ENCODE results near the gene FABP6.
"Not testable (repeated sequence)": the region's sequence is repeated elsewhere in the genome, so short reads cannot be mapped to it uniquely, and the experiment has no call there.

The FABP6 gene

DNA sequence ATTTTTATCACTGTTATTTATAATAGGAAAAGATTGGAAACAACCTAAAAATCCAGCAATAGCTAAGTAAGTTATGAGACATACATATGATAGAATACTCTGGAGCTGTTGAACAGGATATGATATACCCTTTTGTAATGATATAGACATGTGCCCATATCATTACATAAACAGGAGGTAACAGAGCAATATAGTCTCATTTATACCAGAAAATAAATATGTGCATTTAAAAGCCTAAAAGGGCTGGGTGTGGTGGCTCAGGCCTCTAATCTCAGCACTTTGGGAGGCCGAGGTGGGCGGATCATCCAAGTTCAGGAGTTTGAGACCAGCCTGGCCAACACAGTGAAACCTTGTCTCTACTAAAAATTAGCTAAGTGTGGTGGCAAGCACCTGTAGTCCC, 2.3 kb upstream of the FABP6 start:
- DNase-seq = no peak

DNA sequence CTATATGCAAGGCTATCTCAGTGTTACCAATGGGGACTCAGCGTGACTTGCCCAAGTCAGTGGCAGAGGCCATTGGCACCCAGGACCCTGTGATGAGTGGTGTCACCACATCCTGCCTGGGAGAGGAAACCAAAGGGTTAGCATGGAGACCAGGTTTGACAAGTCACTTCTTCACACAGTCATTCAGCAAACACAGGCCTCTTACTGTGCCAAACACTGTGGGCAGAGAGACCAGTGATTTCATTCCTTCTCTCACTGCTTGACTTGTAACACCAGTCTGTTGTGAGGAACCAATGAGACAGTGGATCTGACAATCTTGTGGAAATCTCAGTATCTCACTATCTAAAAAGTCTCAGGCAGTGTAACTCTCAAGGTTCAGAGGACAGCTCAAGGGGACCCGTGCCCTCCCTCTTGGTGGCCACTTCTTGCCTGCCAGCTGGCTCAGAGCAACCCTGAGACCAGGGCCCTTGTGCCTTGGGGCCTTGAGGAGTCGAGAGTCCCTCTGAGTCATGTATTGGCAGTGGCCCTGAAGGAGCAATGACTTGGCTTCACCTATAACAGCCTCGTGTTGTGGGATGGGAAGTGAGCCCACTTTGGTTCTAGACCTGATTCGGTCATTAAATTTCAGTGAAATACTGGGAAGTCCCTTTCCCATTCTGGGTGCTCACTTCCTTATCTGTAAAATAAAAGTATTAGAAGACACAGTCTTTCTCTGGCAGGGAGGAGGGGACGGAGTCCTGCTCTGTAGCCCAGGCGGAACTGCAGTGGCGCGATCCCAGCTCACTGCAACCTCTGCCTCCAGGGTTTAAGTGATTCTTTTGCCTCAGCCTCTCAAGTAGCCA, 1.6 kb downstream of the FABP6 start:
- no peak for DNase-seq

DNA sequence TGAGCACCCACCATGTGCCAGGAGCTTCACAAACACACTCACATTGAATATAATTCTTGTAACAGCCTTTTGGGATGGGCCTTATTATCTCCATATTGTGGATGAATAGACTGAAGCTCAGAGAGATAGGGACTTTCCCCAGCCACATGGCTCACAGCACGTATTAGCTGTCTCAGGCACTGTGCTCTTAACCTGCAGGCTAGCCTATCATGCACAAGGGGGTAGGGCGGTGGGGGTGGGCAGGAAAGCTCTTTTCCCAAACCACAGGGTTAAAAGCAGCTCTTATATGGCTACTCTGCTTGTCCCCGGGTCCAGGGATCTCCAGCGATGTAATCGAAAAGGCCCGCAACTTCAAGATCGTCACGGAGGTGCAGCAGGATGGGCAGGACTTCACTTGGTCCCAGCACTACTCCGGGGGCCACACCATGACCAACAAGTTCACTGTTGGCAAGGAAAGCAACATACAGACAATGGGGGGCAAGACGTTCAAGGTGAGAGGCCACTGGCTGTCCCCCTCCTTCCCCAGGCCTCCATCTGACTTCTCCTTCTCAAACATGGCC, 2.6 kb downstream of the FABP6 start:
- no peak for DNase-seq

DNA sequence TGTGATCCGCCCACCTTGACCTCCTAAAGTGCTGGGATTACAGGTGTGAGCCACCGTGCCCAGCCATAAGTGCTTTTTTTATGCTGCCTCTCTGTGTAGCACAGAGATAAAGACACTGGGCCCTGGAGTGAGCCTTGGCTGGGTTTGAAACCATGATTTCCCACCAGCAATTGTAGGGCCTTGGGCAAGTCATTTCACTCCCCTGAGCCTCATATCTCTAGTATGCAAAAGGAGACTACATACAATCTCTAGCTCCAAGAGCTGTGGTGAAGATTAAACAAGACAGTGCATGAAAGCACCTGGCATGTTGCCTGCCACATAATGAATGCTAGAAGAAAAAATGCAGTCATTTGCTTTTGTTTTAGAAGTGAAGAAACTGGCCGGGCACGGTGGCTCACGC, 3.9 kb downstream of the FABP6 start:
- DNase-seq = no peak

DNA sequence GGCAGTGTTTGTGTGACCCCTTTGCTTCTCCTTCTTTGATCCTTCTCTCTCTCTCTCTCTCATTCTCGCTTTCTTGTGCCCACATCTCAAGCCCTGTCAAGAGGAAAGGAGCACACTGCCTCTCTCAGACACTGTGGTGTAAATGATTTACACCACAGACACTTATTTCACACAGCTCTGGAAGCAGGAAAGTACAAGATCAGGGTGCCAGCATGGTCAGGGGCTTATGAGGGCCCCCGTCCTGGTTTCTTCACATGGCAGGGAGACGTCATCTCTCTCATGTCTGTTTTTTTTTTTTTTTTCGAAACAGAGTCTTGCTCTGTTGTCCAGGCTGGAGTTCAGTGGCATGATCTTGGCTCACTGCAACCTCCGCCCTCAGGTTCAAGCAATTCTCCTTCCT, 6.4 kb downstream of the FABP6 start:
- no peak for DNase-seq

DNA sequence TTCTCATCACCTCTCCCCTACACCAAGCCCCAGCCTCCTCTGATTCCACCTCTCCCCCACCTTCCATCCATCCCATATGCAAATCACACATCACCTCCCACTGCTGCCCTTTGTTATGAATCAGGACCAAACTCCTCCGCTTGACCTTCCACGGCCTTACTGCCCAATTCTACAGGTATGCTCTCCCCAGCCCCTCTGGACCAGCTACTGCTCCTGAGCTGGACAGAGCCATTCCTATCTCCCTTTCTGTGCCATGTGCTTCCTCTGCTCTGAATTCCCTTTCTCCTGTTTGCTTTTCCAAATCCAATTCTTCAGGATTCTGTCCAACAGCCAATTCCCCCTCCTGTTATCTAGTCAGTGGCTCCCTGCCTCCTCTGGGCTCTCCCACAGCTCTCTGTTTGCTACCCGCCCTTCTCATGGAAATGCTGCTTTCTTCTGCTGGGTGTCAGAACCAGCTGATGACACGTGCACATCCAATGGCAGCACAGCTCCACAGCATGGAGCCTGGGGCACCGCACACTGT, 8.3 kb downstream of the FABP6 start:
- DNase-seq = no peak

DNA sequence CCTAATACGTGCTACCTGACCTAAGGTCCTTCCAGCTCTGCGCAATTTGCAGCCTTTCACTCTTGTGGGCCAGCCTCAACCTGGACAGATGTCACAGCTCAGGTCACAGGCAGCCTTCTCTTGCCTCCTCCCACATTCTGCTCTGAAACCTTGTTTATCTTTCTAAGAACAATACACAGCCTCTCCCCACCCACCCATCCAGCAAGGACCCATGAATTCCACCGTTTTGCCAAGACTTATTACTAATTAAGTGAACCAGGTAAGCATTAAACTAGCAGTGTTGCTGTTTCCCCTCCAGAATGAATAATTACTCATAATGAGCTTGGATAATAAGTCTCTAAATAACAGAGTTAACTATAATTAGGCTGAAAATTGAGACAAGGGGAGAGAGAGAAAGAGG, 11.0 kb downstream of the FABP6 start:
- no peak for DNase-seq

DNA sequence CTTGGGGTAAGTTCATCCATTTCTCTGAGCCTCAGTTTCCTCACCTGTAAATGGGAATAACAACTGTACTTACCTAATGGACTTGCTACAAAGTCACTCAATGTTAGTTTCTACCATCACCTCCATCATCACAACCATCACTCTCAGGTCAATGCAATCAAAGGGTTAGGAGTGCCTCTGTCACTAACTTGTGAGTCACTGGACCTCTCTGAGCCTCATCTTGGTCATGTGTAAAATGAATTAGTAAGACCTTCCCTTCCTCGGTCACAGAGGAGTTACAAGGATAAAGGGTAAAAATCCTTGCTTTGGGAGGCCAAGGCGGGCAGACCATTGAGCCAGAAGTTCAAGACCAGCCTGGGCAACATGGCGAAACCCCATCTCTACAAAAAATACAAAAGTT, 12.8 kb downstream of the FABP6 start:
- no peak for DNase-seq

DNA sequence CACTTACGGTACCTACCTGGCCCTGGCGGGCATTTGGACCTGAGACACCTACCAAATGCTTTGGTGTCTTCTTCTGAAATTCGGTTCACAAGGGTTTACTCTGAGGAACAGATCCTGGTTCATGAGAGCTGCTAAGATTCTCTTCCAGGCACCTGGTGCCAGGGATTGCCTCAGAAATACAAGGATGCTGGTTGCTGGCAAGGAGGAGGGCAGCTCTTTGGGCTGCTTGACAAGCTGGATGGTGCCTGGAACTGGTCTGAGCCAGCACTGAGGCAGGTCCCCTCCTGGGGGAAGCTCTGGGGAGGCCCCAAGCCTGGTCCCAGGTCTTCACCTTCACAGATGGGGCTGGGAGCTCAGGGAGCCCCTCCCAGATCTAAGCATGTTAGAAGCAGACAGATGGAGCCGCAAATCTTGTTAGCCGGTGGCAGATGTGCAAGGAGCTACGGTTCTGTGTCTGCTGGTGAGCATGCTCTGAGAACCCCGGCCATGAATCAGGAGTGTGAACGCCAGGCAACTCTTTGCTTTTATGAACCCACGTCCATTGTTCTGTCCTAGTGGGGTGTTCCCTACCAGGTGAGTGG, 16.3 kb downstream of the FABP6 start:
- no peak for DNase-seq

DNA sequence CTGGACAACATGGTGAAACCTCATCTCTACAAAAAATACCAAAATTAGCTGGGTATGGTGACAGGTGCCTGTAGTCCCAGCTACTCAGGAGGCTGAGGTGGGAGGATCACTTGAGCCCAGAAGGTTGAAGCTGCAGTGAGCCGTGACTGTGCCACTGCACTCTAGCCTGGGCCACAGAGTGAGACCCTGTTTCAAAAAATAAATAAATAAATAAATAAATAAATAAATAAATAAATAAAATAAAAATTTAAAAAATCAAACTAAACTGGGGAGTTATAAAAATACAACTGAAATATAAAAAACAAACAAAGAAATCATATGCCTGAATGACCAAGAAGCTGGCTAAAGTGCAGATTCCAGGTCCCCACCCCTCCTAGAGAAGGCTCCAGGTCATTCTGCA, 20.3 kb downstream of the FABP6 start:
- not testable (repeated sequence) for DNase-seq

DNA sequence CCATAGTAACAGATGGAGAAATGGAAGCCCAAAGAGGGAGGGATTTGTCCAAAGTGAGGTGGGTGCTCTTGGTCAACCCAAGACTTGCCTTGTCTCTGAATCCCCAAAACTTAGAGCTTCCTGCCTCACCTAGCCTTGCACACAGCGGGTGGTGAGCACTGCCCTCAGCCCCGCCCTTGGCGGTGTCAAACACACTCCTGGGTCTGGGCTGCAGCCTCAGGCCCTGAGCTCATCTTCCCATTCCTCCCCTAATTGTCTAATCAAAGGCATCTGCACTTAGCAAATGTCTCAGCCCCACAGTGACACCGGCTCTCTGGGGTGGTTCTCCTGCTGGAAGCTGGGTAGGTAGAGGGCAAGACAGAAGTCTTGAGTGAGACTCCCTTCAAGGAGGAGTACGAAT, 20.9 kb downstream of the FABP6 start:
- DNase-seq = no peak

DNA sequence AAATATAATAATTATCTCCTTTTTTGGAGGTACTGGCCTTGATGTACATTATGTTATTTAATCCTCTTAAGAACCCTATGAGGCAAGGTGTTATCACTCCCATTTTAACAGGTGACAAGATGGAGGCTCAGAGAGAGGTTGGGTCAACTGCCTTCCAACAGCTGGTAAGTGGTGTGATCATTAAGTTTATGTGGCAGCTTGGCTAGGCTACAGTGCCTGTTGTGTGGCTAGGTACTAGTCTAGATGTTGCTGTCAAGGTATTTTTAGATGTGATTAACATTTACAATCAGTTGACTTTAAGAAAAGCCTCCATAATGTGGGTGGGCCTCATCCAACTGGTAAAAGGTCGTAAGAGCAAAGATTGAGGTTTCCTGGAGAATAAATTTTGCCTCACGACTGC, 21.5 kb downstream of the FABP6 start:
- DNase-seq = no peak

DNA sequence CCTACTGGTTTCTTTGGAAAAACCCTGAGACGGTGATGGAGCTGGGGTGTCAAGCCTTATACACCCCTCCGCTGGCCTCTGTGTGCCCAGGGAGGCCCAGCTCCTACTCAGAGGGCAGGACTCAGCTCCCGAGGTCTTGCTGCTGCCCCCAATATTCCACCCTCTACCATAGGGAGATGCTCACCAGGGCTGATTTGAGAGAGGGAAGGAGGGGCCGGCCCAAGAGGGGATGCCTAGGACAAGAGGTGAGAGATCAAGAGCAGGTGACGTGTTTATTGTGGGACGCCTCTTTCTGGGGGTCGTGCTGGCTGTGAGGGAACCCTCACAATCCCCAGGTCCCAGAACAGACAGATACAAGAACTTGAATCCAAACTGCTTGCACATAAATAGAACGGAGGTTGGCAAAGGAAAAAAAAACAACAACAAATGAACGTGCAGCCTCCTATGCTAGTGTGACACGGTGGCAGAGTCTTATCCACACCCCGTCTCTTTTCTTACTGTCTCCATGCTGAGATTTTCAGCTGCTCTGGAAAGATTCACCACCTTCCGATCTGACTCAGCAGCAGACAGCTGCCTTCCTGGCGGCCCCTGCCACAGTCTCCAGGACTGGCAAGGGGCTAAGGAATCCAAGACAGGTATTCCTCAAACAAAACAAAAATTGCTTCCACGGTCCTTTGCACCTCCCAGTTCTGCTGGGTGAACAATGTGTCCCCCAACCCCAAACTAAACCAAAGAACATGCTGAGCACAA, 22.3 kb downstream of the FABP6 start:
- DNase-seq = no peak

DNA sequence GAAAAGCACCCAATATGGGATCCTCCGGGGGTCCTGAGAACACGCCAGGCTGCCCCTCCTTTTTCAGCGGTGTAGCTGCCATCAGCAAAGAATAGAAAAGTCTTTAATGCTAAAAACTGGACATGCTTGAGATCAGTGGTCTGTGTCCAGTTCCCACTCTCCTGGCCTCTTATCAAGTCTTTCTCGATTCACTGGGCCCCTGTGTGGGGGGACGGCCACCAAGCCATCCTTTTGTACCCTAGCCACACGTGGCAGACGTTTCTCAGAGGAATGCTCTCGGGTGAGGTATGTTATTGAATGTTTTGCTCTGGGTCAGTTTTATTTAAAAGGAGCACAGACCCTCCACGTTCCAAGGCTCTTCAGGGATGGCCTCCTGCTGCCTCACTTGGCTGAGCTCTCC, 23.6 kb downstream of the FABP6 start:
- DNase-seq = no peak

DNA sequence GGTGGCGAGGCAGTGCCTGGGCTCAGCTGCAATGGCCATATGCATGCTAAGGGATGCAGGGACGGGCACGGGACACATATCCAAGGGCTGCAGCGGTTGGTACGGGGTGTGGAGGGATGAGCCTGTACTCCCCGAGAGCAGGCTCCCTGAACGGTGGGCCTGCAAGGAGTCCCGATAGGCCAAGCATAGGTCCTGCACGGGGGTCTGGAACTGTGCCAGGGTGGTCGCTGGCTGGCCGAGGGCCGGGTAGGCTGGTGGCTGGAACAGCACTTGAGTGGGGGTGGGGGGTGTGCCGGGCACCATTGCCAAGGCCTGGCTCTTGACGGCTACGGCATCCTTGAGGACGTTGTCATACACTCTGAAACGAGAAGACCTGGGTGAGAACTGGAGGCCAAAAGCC, 24.1 kb downstream of the FABP6 start:
- no peak for DNase-seq

DNA sequence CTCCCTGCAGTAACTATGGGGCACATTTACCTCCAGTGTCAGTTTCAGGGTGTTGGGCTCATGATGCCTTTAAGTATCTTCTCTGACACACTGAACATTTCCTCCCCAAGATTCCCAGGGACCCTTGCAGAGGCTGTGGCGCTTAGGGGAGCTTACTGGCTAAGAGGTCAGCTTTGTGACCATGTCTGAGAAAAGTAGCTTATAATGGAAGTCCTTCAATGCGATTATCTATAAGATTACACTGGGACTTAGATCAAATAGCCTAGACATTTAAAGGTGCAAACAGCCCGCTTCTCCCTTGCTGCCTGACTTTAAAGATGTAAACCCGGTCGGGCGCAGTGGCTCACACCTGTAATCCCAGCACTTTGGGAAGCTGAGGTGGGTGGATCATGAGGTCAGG, 25.4 kb downstream of the FABP6 start:
- no peak for DNase-seq

DNA sequence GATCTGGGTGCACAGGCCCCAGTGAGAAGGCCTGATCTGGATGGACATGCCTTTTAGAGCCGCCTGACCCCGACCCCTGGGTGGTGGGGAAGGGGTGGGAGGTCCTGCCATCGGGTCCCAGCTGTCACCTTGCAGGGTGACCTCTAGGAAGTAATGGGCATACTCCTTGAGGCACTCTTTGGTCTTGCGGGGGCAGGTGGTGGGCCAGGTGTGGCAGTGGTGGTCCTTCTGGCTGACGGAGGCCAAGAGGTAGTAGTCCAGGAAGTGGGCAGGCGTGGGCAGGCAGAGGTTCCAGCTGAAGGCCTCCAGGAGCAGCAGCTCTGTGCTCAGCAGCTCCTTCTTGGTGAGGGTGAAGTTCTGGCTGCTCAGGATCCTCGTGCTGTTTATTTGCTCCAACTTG, 30.0 kb downstream of the FABP6 start:
- DNase-seq = no peak

DNA sequence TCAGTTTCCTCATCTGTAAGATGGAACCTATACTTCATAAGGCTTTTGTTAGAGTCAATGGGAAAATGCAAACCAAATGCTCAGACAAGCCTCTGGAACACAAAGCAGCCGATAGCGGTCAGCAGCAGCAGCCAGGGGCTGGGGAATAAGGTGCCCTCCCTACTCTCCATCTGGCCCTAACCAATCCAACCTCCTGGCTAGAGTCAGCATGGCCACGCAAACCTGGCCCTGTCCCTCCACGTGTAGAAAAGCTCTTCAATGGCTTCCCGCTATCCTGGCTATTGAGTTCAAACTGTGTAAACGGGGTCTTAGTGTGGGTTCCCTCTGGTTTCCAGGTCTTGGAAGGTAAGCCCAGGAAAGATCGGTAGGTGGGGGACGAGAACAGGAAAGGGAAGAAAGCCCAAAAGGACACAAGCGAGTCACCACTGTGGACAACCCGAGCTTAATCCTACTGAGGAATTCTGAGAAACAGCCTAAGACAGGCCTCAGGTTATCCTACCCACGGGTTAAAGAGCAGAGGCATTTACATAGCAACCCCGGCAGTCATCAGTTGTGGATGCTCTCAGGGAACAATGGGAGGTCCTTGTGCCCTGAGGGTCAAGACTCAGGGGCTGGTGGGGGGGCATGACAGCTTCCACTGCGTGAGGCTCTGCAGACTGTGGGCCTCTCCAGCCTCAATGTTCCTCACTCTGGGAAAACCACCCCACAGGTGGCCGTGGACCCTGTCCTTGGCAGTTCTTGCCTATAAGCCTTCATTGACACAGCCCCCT, 30.9 kb downstream of the FABP6 start:
- no peak for DNase-seq

DNA sequence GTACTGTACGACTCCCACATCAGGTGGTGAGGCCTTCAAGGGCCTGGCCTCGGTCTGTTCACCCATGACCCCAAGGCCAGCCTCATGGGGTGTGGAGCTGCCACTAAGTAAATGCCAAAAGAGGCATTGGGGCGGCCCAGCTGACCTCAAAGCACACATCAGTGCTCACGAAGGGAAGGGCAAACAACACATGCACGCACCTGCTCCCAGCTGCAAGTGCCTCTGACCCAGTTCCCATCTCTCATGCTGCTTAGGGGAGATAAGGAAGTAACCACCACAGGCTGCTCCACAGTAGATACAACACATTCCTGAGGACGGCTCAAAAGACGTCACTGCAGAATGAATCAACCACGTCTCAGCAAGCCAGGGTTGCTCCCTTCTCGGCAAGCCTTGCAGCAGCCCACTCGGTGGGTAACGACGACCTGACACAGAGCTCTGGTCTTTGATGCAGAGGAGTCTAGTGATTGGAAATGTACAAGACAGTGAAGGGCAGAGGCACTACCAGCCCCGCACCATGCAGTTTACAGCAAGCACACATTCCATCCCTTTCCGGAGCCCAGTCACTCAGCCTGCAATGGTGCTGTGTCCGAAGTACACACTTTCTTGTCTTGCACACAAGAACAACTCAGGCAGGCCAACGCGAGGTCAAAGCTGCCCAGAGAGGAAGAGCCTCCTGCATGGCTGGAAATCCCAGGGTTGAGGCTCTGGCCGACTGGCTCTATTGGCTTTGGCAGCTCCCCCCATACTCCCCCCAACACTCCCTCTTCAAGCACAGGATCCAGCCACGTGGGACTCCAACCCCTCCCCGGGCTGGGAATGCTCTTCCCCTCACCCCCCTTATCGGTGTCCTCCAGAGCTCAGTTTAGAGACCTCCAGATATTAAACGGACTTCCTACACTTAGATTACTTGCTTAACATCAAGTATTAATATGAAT, 31.8 kb downstream of the FABP6 start:
- no peak for DNase-seq

DNA sequence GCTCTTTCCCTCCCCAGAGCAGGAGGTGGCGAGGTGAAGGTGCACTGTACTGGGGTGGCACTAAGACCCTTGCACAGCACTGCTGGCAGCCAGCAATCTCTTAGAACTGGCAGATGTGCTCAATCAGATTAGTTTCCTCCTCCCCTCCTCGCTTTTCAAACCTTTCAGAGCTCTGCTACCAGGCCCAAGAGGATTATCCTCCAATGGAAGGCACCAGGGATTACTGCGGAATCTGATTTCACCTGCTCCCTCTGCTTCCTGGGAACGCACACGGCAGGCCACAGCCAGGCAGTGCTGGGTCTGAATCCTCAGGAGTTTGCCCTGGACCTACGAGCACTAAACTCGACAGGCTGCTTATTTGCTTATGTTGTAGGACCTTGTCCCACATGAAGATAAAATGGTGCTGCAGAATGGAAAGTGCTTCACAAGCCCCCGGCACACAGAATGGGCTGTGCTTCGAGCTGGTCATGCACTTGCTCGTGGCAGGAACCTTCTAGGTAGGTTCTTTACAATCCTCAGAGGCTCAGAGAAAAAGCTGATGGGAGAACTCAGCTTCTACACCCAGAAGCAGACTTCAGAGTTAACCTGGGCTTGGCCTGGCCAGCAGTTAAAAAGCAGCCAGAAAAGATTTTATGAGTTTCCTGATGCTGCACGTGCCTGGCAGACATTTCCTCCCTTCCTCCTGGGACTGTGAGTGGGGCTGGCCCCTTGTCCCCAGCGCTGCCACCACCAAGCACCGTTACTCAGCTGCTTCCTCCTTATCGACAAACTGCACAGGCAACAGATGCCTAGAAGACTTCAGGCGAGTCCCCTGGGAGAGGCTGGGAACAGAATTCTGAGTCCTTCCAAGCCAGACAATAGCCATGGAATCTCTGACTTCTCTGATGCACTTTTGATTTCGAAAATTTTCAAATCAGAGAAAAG, 33.1 kb downstream of the FABP6 start:
- no peak for DNase-seq
